Osteocyte (in vitro differentiated cells): ENCODE results near the gene CDH4. TPM values are rescaled to one million over a fixed set of nuclear protein-coding genes. Genes with fewer than 3 reads are reported as not detected.

Source experiments
- DNase-seq: peaks from one replicate; pipeline ENCODE4 v3.0.0; 2021; ENCODE audit warnings: mixed read lengths; ENCODE audit not compliant: unreplicated experiment; ENCODE audit errors: extremely low spot score
- H3K27ac Mint-ChIP-seq: one replicate; pipeline ENCODE4 v1.8.0; 2021; ENCODE audit warnings: mild to moderate bottlenecking, mixed read lengths; ENCODE audit not compliant: unreplicated experiment
- H3K27me3 Mint-ChIP-seq: one replicate; pipeline ENCODE4 v1.8.0; 2021; ENCODE audit warnings: mixed read lengths; ENCODE audit not compliant: unreplicated experiment
- H3K36me3 Mint-ChIP-seq: one replicate; pipeline ENCODE4 v1.8.0; 2021; ENCODE audit warnings: mixed read lengths; ENCODE audit not compliant: unreplicated experiment
- H3K4me1 Mint-ChIP-seq: one replicate; pipeline ENCODE4 v1.8.0; 2021; ENCODE audit warnings: mixed read lengths; ENCODE audit not compliant: unreplicated experiment
- H3K4me3 Mint-ChIP-seq: one replicate; pipeline ENCODE4 v1.8.0; 2021; ENCODE audit warnings: mild to moderate bottlenecking, moderate library complexity, mixed read lengths; ENCODE audit not compliant: unreplicated experiment
- H3K9me3 Mint-ChIP-seq: one replicate; pipeline ENCODE4 v1.8.0; 2021; ENCODE audit warnings: mixed read lengths; ENCODE audit not compliant: unreplicated experiment
- CTCF ChIP-seq: fragments of 200-600 bp; sonication (generic); IDR thresholded peaks from 2 replicates; pipeline ENCODE4 v1.5.0; 2021; ENCODE audit warnings: antibody characterized with exemption, mild to moderate bottlenecking, moderate library complexity
- total RNA-seq: library from RNA; stranded (reverse); gene quantifications from 2 replicates; pipeline ENCODE4 v1.2.1, GENCODE V29; 2021

Gene CDH4
- total RNA-seq, 1 donor from 2014 or later: 1.3 TPM

DNA sequence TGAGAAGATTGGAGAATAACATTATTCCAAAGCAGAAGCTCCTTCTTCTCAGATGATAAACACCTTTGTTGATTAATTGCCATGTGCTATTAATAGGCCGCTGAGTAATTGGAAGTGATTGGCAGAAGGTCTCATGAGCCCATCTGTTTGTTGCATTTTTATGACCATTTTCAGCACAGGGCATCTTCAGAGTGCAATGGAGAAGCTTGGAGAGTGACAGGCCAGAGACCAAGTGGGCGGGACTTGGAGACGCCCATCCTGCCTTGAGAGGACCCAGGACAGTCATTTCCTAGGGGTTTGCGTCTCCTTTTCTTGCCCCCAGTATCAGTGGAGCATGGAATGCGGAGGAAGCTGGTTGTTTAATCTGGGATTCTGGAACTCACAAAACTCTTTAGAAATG, 89.5 kb downstream of the CDH4 start:
- Mint-ChIP-seq H3K4me1 (no peaks in the 10 kb centered on the region), H3K4me3 (no peak overlapping the region), H3K9me3 (no peaks in the 10 kb centered on the region), H3K27me3 (no peaks in the 10 kb centered on the region), H3K27ac (no peak overlapping the region), H3K36me3 (no peaks in the 10 kb centered on the region)
- no peak for TF ChIP-seq CTCF
- DNase-seq: no peak

GRCh38 chr20:61343934-61344333, 91.9 kb downstream of the CDH4 start:
- Mint-ChIP-seq H3K27me3 (no peaks in the 10 kb centered on the region), H3K4me1 (no peaks in the 10 kb centered on the region), H3K36me3 (no peaks in the 10 kb centered on the region), H3K9me3 (no peaks in the 10 kb centered on the region), H3K4me3 (no peak overlapping the region), H3K27ac (no peak overlapping the region)
- no peak for TF ChIP-seq CTCF
- DNase-seq: no peak

- H3K4me1 Mint-ChIP-seq: no peaks in the 10 kb centered on the region
- H3K27me3 Mint-ChIP-seq: no peaks in the 10 kb centered on the region
- no peaks in the 10 kb centered on the region for H3K9me3 Mint-ChIP-seq
- no peak for DNase-seq
- no peak overlapping the region for H3K4me3 Mint-ChIP-seq
- no peak overlapping the region for H3K27ac Mint-ChIP-seq
- no peak for TF ChIP-seq CTCF
- H3K36me3 Mint-ChIP-seq: no peaks in the 10 kb centered on the region
Observed at GRCh38 chr20:61345656-61346055, 93.6 kb downstream of the CDH4 start.

DNA sequence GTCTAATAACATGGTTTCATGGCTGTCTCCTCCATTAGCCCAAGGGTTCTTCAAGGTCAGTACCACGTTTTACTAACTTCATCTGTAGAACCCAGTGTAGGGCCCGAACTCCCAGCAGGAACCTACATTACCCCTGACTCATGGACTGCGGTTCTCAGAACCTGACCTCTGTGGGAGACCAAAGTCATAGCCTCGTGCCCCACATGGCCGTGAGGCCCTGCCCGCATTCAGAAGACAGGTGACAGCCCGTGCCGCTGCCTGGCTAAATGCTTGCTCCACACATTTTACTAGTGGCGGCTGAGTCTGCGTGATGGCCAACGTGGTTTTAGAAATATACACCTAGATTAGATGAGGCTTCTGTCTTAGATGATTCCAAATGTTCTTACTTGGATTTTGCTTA, 94.9 kb downstream of the CDH4 start:
- Mint-ChIP-seq H3K27me3 (no peaks in the 10 kb centered on the region), H3K36me3 (no peaks in the 10 kb centered on the region), H3K9me3 (no peaks in the 10 kb centered on the region), H3K4me1 (peaks cover 1% of the 10 kb centered on the region), H3K27ac (no peak overlapping the region), H3K4me3 (no peak overlapping the region)
- DNase-seq: no peak
- TF ChIP-seq CTCF: no peak

- Mint-ChIP-seq H3K4me1 (peaks cover 4% of the 10 kb centered on the region), H3K4me3 (no peak overlapping the region), H3K36me3 (no peaks in the 10 kb centered on the region), H3K27ac (no peak overlapping the region), H3K27me3 (no peaks in the 10 kb centered on the region), H3K9me3 (no peaks in the 10 kb centered on the region)
- no peak for DNase-seq
- TF ChIP-seq CTCF: no peak
Observed at GRCh38 chr20:61347443-61347842, 95.4 kb downstream of the CDH4 start.
